GM18526 (cell line): ENCODE results near the gene CD300H.

Experiments
- POLR2A ChIP-seq: IDR thresholded peaks from 3 replicates; pipeline ENCODE4 v1.6.1; 2011; ENCODE audit not compliant: insufficient read length; ENCODE audit errors: extremely low read depth

CD300H gene

DNA sequence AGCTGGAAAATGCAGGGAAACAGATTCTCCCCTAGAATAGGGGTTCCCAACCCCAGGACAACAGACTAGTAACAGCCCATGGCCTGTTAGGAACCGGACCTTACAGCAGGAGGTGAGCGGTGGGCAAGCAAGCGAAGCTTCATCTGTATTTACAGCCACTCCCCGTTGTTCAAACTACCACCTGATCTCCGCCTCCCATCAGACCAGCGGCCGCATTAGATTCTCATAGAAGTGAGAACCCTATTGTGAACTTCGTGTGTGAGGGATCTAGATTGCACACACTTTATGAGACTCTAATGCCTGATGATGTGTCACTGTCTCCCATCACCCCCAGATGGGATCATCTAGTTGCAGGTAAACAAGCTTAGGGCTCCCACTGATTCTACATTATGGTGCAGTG, 39.6 kb downstream of the CD300H start:
- TF ChIP-seq POLR2A = no peak

DNA sequence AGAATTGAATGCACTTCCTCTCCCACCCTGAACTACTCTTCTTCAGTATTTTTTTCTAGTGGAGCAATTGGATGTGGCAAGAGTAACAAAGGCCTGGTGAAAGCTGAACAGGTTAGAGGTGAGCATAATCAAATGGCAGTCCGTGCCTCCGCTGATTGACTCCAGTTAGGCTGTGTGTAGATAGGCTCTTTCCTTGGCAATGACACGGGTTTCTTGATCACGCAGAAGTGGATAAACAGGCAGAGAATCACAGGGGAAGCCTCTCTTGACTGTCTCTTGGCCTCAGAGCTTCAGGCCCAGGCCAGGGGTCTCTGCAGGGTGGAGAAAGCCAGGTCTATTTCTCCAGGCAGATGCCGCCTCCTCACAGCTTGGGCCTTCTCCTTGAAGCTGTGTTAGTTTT, 40.2 kb downstream of the CD300H start:
- no peak for TF ChIP-seq POLR2A

- TF ChIP-seq POLR2A = no peak
Measured at GRCh38 chr17:74526681-74527080, 40.6 kb downstream of the CD300H start.

- no peak for TF ChIP-seq POLR2A
Measured at GRCh38 chr17:74525781-74526288, 41.5 kb downstream of the CD300H start.

DNA sequence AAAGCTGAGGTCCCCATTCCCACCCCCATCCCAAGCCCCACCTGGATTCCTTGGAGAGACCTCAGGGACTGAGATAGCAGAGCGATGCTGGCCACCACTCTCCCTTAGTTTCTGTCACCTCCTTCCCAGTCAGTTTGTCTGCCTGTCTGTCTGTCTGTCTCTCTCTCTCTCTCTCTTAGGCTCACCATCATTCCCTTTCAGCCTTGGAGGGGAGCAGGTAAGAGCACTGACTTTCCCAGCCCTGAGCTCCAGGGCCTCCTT, 41.9 kb downstream of the CD300H start:
- no peak for TF ChIP-seq POLR2A

GRCh38 chr17:74524653-74525464, 42.5 kb downstream of the CD300H start:
- no peak for TF ChIP-seq POLR2A

DNA sequence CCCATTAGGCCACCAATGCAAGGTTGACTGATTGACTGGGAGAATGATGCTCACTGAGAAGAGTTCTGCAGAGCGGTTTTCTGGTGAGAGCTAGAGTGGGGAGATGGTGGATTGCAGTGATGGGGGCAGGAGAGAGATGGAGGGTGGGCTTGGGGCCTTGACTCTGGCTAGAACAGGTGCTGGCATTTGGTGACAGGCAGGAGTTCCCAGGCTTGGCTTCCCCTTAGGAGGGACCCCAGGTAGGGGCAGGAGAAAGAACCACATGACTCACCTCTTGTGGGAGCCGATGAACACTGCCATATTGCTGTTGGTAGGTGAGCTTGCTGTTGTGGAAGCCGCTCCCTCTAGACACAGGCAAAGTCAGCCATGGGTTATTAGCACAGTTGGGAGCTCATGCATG, 44.0 kb downstream of the CD300H start:
- no peak for TF ChIP-seq POLR2A

DNA sequence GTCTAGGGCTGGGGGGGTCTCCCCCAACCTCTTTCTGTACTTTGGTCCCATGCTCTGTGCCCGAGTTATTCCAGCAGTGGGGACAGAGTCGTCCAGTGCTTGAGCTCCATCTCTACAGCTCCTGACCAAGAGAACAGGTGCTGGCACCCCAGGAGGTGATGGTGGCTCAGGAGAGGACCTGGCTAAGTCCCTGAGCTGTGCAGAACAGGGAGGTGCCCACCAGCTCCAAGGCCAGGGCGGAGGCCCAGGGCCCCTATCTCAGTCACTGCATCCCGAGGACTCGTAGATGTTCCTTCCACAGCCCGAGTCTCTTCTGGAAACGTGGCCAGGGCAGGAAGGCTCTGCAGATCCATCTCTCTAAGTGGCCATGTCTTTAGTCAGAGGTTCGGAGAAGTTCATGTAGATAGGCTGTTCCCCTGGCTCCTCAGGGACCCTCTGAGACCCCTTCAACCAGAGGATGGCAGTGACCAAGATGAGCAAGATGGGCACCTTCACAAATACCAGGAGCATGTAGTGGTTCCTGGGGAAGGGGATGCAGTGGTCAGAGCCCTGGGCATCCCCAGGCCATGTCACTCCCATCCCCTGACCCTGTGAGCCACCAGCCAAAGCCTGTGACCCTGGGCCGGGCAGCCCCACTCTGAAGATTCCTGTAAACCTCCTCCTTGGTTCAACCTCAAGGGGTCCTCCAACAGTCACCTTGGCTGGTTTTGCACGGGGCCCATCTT, 44.8 kb downstream of the CD300H start:
- no peak for TF ChIP-seq POLR2A

- TF ChIP-seq POLR2A = no peak
Measured at GRCh38 chr17:74521701-74522201, 45.6 kb downstream of the CD300H start.

DNA sequence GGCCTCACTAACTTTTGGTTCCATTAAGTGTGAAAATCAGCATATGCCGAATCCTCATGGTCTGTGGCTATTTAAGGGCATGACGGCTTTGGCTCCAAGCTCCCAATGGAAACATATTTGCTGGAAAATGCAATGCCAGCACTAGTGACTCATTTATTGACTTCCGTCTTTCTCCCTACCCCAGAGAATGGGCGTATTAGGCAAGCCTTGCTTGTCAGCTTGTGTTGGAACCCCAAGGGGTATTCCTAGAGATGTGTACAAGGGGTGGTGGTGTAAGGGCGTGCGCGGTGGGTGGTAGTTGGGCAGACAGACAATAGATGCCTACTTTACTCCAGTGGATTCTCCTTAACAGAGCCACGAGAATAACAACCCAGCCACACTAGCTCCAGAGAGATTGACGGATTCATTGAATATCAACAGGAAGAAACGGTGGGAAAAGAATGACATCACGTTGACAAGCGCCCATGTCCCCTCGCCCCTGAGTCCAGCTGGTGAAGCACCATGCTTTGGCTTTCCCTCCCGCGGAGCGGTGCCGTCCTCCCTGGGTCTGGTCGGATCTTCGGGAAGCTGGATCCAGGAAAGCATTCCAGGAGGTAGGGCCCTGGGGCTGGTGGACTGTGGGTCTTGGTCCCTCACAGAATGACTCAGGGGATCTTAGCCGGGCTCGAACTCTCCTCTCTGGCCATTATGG, 46.4 kb downstream of the CD300H start:
- no peak for TF ChIP-seq POLR2A

GRCh38 chr17:74520016-74520434, 47.3 kb downstream of the CD300H start:
- TF ChIP-seq POLR2A = no peak

GRCh38 chr17:74516561-74517328, 50.6 kb downstream of the CD300H start:
- TF ChIP-seq POLR2A = no peak

DNA sequence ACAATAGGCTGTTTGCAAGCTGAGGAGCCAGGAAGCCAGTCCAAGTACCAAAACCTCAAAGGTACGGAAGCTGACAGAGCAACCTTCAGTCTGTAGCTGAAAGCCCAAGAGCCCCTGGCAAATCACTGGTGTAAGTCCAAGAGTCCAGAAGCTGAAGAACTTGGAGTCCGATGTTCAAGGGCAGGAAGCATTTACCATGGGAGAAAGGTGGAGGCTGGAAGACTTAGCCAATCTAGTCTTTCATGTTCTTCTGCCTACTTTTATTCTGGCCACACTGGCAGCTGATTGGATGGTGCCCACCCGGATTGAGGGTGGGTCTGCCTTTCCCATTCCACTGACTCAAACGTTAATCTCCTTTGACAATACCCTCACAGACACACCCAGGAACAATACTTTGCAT, 51.4 kb downstream of the CD300H start:
- TF ChIP-seq POLR2A = no peak

DNA sequence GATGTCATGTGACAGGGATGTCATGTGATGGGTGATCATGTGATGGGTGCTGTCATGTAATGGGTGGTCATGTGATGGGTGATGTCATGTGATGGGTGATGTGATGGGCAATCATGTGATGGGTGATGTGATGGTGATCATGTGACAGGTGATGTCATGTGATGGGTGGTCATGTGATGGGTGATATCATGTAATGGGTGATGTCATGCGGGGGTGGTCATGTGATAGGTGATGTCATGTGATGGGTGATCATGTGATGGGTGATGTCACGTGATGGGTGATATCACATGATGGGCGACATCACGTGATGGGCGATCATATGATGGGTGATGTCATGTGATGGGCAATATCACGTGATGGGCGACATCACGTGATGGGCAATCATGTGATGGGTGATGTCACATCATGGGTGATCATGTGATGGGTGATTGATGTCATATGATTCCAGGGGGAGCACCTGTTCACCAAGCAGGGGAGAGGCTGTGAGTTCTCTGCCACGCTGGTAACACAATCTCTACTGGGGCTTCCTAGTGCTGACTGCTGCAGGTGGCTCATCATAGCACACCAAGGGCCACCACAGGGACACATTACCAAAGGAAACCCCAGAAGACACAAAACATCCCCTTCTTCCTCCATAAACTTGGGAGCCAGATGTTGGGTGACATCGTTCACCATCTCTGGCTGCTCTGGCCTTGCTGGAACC, 52.5 kb downstream of the CD300H start:
- TF ChIP-seq POLR2A = no peak

DNA sequence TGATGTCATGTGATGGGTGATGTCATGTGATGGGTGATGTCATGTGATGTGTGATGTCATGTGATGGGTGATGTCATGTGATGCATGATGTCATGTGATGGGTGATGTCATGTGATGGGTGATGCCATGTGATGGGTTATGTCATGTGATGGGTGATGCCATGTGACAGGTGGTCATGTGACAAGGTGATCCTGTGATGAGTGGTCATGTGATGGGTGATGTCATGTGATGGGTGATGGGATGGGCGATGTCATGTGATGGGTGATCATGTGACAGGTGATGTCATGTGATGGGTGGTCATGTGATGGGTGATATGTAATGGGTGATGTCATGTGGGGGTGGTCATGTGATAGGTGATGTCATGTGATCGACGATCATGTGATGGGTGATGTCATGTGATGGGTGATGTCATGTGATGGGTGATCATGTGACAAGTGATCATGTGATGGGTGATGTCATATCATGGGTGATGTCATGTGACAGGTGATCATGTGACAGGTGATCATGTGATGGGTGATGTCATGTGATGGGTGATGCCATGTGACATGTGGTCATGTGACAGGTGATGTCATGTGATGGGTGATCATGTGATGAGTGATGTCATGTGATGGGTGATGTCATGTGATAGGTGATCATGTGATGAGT, 53.2 kb downstream of the CD300H start:
- no peak for TF ChIP-seq POLR2A
